A549 (cell line): ENCODE data around the gene VMO1.

ENCODE experiments used
- CEBPB ChIP-seq, 2 experiments: fragments of >200 bp in 1 of 2; sonication (Bioruptor Twin) in 1 of 2; formaldehyde crosslinking in 1 of 2; IDR thresholded peaks; 2 replicates each; pipeline ENCODE4 v1.6.1; 2012 to 2016
- EP300 ChIP-seq, 2 experiments: fragments of >200 bp; sonication (Bioruptor Twin); formaldehyde crosslinking; IDR thresholded peaks; 2 replicates in 1 of 2; 3 replicates in 1 of 2; pipeline ENCODE4 v1.6.1; 2016 to 2017
- HDAC2 ChIP-seq: fragments of 200-600 bp; sonication (generic); IDR thresholded peaks from 2 replicates; pipeline ENCODE4 v1.6.1; 2016
- HOXB5 ChIP-seq: fragments of 250-450 bp; sonication (Bioruptor Pico); IDR thresholded peaks from 2 replicates; pipeline ENCODE4 v1.5.0; 2020; ENCODE audit warnings: mild to moderate bottlenecking, moderate library complexity
- JUNB ChIP-seq: fragments of >200 bp; sonication (Bioruptor Twin); formaldehyde crosslinking; IDR thresholded peaks from 2 replicates; pipeline ENCODE4 v1.6.1; 2016
- MAFK ChIP-seq: fragments of 450-650 bp; IDR thresholded peaks from 2 replicates; pipeline ENCODE4 v1.6.1; 2014; ENCODE audit not compliant: partially characterized antibody
- MYC ChIP-seq: IDR thresholded peaks from 2 replicates; pipeline ENCODE4 v1.6.1; 2012; ENCODE audit warnings: mild to moderate bottlenecking, inconsistent platforms, low read length, improper control_type of control experiment, borderline replicate concordance
- POLR2A ChIP-seq: IDR thresholded peaks from 2 replicates; pipeline ENCODE4 v1.6.1; 2012; ENCODE audit warnings: mild to moderate bottlenecking, low read length
- RARB ChIP-seq: fragments of 250-450 bp; sonication (Bioruptor Pico); IDR thresholded peaks from 2 replicates; pipeline ENCODE4 v1.8.0; 2021; ENCODE audit warnings: mild to moderate bottlenecking, moderate library complexity
- RNF2 ChIP-seq: fragments of 200-600 bp; sonication (generic); IDR thresholded peaks from 2 replicates; pipeline ENCODE4 v1.6.1; 2016; ENCODE audit warnings: low read depth, mild to moderate bottlenecking, antibody characterized with exemption, moderate library complexity, borderline replicate concordance
- SMC3 ChIP-seq: fragments of >200 bp; sonication (Bioruptor Twin); formaldehyde crosslinking; IDR thresholded peaks from 3 replicates; pipeline ENCODE4 v1.6.1; 2018; ENCODE audit warnings: inconsistent platforms
- TF ChIP-seq, protein P1 (sequence below): fragments of >200 bp; sonication (Bioruptor Twin); formaldehyde crosslinking; IDR thresholded peaks from 3 replicates; pipeline ENCODE4 v1.5.1; 2016
- TF ChIP-seq, protein P2 (sequence below): fragments of 450-650 bp; IDR thresholded peaks from 2 replicates; pipeline ENCODE4 v1.6.1; 2014; ENCODE audit warnings: antibody characterized with exemption

DNA sequence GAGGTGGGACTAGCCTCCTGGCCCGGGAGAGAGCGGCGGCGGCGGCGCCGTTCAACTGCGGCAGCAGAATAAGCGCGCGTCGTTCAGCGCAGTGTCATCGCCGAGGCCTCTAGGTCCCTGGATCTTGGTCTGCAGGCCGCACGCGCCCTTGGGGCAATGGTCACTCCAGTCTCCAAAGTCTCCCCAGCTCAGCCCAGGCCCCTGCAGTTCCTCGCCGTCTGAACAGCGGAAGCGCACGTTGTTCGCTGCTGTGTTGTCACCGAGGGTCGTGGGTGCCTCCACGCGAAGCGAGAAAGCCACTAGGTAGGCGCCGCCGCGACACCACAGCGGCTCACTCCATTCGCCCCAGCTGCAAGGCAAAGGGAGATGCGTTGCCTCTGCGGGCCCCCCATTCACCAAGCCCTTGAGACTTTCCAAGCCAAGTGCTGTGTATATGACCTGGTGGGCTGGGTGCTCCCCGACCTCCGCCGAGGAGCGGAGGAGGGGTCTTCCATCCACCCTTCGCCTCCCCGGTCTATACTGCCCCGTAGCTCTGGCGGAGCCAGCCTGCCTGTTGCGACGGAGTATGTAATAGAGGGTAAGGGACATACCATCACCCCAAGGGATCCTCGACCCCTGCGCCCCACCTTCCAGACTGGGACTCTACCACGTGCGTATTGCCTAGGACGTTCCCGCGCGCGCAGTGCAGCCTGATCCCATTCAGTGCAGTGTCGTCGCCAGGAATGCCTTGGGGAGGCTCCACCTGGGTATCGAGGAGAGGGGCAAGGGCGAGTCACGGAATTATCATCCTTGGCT is 656 bp downstream of the VMO1 start:
- TF ChIP-seq, protein P1, sequence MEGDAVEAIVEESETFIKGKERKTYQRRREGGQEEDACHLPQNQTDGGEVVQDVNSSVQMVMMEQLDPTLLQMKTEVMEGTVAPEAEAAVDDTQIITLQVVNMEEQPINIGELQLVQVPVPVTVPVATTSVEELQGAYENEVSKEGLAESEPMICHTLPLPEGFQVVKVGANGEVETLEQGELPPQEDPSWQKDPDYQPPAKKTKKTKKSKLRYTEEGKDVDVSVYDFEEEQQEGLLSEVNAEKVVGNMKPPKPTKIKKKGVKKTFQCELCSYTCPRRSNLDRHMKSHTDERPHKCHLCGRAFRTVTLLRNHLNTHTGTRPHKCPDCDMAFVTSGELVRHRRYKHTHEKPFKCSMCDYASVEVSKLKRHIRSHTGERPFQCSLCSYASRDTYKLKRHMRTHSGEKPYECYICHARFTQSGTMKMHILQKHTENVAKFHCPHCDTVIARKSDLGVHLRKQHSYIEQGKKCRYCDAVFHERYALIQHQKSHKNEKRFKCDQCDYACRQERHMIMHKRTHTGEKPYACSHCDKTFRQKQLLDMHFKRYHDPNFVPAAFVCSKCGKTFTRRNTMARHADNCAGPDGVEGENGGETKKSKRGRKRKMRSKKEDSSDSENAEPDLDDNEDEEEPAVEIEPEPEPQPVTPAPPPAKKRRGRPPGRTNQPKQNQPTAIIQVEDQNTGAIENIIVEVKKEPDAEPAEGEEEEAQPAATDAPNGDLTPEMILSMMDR = no peak
- TF ChIP-seq, protein P2, sequence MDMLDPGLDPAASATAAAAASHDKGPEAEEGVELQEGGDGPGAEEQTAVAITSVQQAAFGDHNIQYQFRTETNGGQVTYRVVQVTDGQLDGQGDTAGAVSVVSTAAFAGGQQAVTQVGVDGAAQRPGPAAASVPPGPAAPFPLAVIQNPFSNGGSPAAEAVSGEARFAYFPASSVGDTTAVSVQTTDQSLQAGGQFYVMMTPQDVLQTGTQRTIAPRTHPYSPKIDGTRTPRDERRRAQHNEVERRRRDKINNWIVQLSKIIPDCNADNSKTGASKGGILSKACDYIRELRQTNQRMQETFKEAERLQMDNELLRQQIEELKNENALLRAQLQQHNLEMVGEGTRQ = no peak
- TF ChIP-seq EP300 (IDR thresholded peaks at IDR 0.05) (no peak), MYC (no peak), RARB (CRISPR knock-in tag) (no peak), CEBPB (IDR thresholded peaks at IDR 0.05) (no peak), HOXB5 (CRISPR knock-in tag) (no peak), POLR2A (peak; percentile 25; the same call in 1 of the 2 replicates), HDAC2 (no peak), MAFK (no peak), RNF2 (no peak), JUNB (no peak), SMC3 (no peak)
